DND-41 (cell line): ENCODE measurements around the gene ANAPC5.
"Not testable (repeated sequence)": the region's sequence is repeated elsewhere in the genome, so short reads cannot be mapped to it uniquely, and the experiment has no call there.

Experiments used
- ATAC-seq: fragments of 200-7000 bp; cut with Tn5 transposase; 3 replicates; pipeline ENCODE4 v1.9.1; 2021; ENCODE audit warnings: low read depth; ENCODE audit not compliant: insufficient read depth
- DNase-seq: peaks from one replicate; pipeline ENCODE4 v3.0.0-alpha.2; 2020
- H2AFZ ChIP-seq: 2 replicates; pipeline ENCODE4 v1.6.0; 2012; ENCODE audit warnings: low read depth, low read length
- H3K27ac ChIP-seq: 2 replicates; pipeline ENCODE4 v1.5.1; 2012; ENCODE audit warnings: low read length, inconsistent platforms
- H3K27me3 ChIP-seq: fragments of 200-600 bp; sonication (generic); 2 replicates; pipeline ENCODE4 v1.6.0; 2012; ENCODE audit warnings: low read length, mild to moderate bottlenecking, inconsistent platforms; ENCODE audit not compliant: insufficient read depth, poor library complexity
- H3K36me3 ChIP-seq: 2 replicates; pipeline ENCODE4 v1.5.1; 2012; ENCODE audit warnings: low read length, inconsistent platforms; ENCODE audit not compliant: insufficient read depth
- H3K4me1 ChIP-seq: 2 replicates; pipeline ENCODE4 v1.5.1; 2012; ENCODE audit warnings: mild to moderate bottlenecking, low read length; ENCODE audit not compliant: insufficient read depth
- H3K4me2 ChIP-seq: 2 replicates; pipeline ENCODE4 v1.6.0; 2012; ENCODE audit warnings: mild to moderate bottlenecking, moderate library complexity, low read length, inconsistent platforms; ENCODE audit not compliant: insufficient read depth
- H3K4me3 ChIP-seq, 2 experiments: fragments of 200-600 bp in 1 of 2; shearing (Covaris generic) in 1 of 2; 2 replicates each; pipeline ENCODE4 v1.5.1; 2012 to 2016; ENCODE audit warnings: inconsistent platforms in 2 of 2, low read length in 2 of 2, mild to moderate bottlenecking in 2 of 2, low read depth in 1 of 2, moderate library complexity in 1 of 2
- H3K79me2 ChIP-seq: 2 replicates; pipeline ENCODE4 v1.6.0; 2012; ENCODE audit warnings: low read length, inconsistent platforms; ENCODE audit not compliant: insufficient read depth
- H3K9ac ChIP-seq: 2 replicates; pipeline ENCODE4 v1.6.0; 2012; ENCODE audit warnings: low read depth, mild to moderate bottlenecking, inconsistent platforms, low read length, moderate library complexity
- H3K9me3 ChIP-seq: 2 replicates; pipeline ENCODE4 v1.5.1; 2012; ENCODE audit warnings: low read length, moderate library complexity, mild to moderate bottlenecking, inconsistent platforms; ENCODE audit not compliant: insufficient read depth, severe bottlenecking
- H4K20me1 ChIP-seq: 2 replicates; pipeline ENCODE4 v1.6.0; 2012; ENCODE audit warnings: low read length; ENCODE audit not compliant: insufficient read depth
- EZH2 ChIP-seq: IDR thresholded peaks from 3 replicates; pipeline ENCODE4 v1.6.1; 2012; ENCODE audit warnings: borderline replicate concordance, low read depth, mild to moderate bottlenecking, moderate library complexity, low read length, inconsistent platforms; ENCODE audit not compliant: severe bottlenecking
- TF ChIP-seq, protein P1 (sequence below): IDR thresholded peaks from 2 replicates; pipeline ENCODE4 v1.5.1; 2012; ENCODE audit warnings: borderline replicate concordance, low read length, moderate library complexity, mild to moderate bottlenecking; ENCODE audit not compliant: poor library complexity, severe bottlenecking; ENCODE audit errors: extremely low read depth

The ANAPC5 gene

DNA sequence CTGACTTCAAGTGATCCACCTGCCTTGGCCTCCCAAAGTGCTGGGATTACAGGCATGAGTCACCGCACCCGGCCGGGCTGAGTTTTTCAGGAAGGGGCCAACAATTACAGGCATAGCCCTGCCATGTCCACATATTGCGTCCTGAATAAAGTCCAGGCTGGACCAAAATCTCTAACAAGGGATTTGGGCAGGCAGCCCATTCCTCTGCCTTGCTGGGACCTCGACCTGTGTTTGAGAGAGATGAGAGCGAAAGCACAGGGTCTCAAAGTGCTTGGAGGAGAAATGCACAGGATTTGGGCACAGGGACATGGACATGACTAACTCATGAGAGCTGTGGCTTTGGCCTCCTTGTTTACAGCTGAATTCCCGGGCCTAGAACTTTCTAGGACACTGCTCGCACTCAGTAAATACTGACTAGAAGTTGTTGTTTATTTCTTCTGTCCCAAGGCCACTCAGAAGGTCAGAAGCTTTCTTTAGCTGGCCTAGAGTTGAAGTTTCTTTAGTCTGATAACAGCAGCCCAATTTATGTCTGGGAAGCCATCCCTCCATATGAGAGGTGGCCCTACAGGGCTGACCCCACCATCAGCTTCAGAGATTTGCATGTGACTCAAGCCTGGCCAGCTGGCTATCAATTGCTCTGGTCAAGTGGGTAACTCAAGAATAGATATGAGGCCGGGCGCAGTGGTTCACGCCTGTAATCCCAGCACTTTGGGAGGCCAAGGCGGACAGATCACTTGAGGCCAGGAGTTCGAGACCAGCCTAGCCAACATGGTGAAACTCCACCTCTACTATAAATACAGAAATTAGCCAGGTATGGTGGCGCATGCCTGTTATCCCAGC is 67.4 kb downstream of the ANAPC5 start:
- Histone ChIP-seq H3K79me2 (peaks cover 32% of the 10 kb centered on the region; the same call in 1 of the 2 replicates), H3K4me3 (no peak overlapping the region), H3K4me2 (no peak overlapping the region), H3K9me3 (no peaks in the 10 kb centered on the region), H3K36me3 (peaks cover 12% of the 10 kb centered on the region), H2AFZ (no peak overlapping the region), H3K9ac (no peak overlapping the region), H3K4me1 (no peaks in the 10 kb centered on the region), H3K27ac (no peak overlapping the region), H4K20me1 (peaks cover 28% of the 10 kb centered on the region; the same call in 1 of the 2 replicates), H3K27me3 (no peaks in the 10 kb centered on the region)
- no peak for ATAC-seq
- TF ChIP-seq, protein P1, sequence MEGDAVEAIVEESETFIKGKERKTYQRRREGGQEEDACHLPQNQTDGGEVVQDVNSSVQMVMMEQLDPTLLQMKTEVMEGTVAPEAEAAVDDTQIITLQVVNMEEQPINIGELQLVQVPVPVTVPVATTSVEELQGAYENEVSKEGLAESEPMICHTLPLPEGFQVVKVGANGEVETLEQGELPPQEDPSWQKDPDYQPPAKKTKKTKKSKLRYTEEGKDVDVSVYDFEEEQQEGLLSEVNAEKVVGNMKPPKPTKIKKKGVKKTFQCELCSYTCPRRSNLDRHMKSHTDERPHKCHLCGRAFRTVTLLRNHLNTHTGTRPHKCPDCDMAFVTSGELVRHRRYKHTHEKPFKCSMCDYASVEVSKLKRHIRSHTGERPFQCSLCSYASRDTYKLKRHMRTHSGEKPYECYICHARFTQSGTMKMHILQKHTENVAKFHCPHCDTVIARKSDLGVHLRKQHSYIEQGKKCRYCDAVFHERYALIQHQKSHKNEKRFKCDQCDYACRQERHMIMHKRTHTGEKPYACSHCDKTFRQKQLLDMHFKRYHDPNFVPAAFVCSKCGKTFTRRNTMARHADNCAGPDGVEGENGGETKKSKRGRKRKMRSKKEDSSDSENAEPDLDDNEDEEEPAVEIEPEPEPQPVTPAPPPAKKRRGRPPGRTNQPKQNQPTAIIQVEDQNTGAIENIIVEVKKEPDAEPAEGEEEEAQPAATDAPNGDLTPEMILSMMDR, result no peak
- no peak for TF ChIP-seq EZH2
- no peak for DNase-seq

DNA sequence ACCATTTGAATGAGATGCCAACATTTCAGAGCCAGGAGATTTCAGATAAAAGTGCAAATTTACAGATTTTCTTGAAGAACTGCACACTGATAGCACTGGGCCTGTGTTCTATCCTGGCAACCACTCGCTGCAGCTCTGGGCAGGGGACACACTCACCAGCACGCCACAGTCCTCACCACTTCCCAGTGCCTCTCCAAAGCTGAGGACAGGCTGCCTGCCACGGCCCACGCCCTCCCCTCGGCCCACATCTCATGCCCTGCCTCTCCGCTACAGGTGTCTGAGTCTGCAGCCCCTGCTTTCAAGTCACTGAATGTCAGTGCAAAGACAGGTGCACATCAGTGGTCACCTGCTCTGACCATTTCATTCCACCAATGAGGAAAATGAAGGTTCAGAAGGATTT is 68.4 kb downstream of the ANAPC5 start:
- no peak overlapping the region for H3K27ac ChIP-seq
- no peak overlapping the region for H3K4me2 ChIP-seq
- H3K9me3 ChIP-seq, result no peaks in the 10 kb centered on the region
- H3K9ac ChIP-seq, result no peak overlapping the region
- DNase-seq (no peak), ATAC-seq (no peak)
- H3K27me3 ChIP-seq, result no peaks in the 10 kb centered on the region
- no peaks in the 10 kb centered on the region for H3K4me1 ChIP-seq
- peaks cover 16% of the 10 kb centered on the region for H3K36me3 ChIP-seq
- H4K20me1 ChIP-seq, result peaks cover 32% of the 10 kb centered on the region; the same call in 1 of the 2 replicates
- no peak overlapping the region for H3K4me3 ChIP-seq
- H2AFZ ChIP-seq, result no peak overlapping the region
- TF ChIP-seq EZH2, result no peak
- TF ChIP-seq, protein P1, result no peak
- peaks cover 32% of the 10 kb centered on the region; the same call in 1 of the 2 replicates for H3K79me2 ChIP-seq

DNA sequence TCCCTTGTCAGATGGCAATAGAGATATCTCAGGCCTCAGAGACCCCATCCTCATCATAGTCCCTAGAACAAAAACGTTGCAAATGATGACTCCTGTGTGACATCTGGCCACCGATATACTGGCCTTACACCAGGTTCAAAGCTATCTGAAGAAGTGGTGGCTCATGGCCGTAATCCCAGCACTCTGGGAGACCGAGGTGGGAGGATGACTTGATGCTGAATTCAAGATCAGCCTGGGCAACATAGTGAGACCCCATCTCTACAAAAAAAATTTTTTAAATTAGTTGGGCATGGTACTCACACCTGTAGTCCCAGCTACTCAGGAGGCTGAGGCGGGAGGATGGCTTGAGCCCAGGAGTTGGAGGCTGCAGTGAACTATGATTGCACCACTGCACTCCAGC is 68.8 kb downstream of the ANAPC5 start:
- Histone ChIP-seq H4K20me1 (peaks cover 34% of the 10 kb centered on the region; the same call in 1 of the 2 replicates), H3K27me3 (no peaks in the 10 kb centered on the region), H3K79me2 (peaks cover 29% of the 10 kb centered on the region; the same call in 1 of the 2 replicates), H3K27ac (no peak overlapping the region), H3K4me1 (no peaks in the 10 kb centered on the region), H3K4me2 (no peak overlapping the region), H3K9ac (no peak overlapping the region), H3K9me3 (no peaks in the 10 kb centered on the region), H2AFZ (no peak overlapping the region), H3K36me3 (peaks cover 18% of the 10 kb centered on the region), H3K4me3 (no peak overlapping the region)
- DNase-seq, result no peak
- TF ChIP-seq EZH2, result no peak
- TF ChIP-seq, protein P1, result no peak
- no peak for ATAC-seq

DNA sequence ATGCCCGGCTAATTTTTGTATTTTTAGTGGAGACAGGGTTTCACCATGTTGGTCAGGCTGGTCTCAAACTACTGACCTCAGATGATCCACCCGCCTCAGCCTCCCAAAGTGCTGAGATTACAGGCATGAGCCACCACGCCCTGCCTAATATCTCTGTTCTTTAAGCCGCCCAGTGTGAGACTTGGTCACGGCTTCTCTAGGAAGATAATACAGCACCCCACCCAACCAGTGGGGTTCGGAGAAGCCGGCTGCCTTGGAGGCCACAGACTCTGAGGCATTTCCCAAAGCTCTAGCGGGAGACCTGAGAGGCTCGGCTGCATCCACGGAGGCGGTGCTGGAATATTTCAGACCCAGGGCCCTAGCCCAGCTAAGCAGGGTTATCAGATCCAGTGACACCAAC is 69.3 kb downstream of the ANAPC5 start:
- not testable (repeated sequence) for H3K27me3 ChIP-seq, H3K4me1 ChIP-seq, H2AFZ ChIP-seq, H3K9ac ChIP-seq, H3K9me3 ChIP-seq, H3K4me2 ChIP-seq, H3K4me3 ChIP-seq, DNase-seq, H3K27ac ChIP-seq, ATAC-seq
- H3K36me3 ChIP-seq, result peaks cover 18% of the 10 kb centered on the region
- H4K20me1 ChIP-seq, result peaks cover 30% of the 10 kb centered on the region; the same call in 1 of the 2 replicates
- H3K79me2 ChIP-seq, result peaks cover 29% of the 10 kb centered on the region; the same call in 1 of the 2 replicates
